HCT116 (cell line): ENCODE measurements around the gene ARHGAP8.

Experiments
- CEBPB ChIP-seq: IDR thresholded peaks from 2 replicates; pipeline ENCODE4 v1.6.1; 2012; ENCODE audit warnings: low read depth
- EGR1 ChIP-seq: IDR thresholded peaks from 2 replicates; pipeline ENCODE4 v1.6.1; 2012; ENCODE audit warnings: low read depth
- EZH2 ChIP-seq: fragments of 200-600 bp; sonication (generic); IDR thresholded peaks from 2 replicates; pipeline ENCODE4 v1.6.1; 2017; ENCODE audit warnings: antibody characterized with exemption, mixed run types
- EZH2phosphoT487 ChIP-seq: fragments of 200-600 bp; IDR thresholded peaks from 2 replicates; pipeline ENCODE4 v1.6.1; 2018; ENCODE audit warnings: antibody characterized with exemption, borderline replicate concordance
- POLR2A ChIP-seq: IDR thresholded peaks from 2 replicates; pipeline ENCODE4 v1.7.0; 2011; ENCODE audit warnings: borderline replicate concordance; ENCODE audit not compliant: insufficient read depth, insufficient read length; ENCODE audit errors: extremely low read depth
- SP1 ChIP-seq: IDR thresholded peaks from 2 replicates; pipeline ENCODE4 v1.6.1; 2012; ENCODE audit warnings: low read depth
- TF ChIP-seq, protein P1 (sequence below), 3 experiments: fragments of 200-600 bp in 1 of 3; sonication (generic) in 1 of 3; IDR thresholded peaks in 2 of 3; conservative IDR thresholded peaks in 1 of 3; 2 replicates each; pipeline ENCODE4 v1.5.1; 2012 to 2017; ENCODE audit warnings: low read depth in 2 of 3, low read length in 2 of 3, antibody characterized with exemption in 1 of 3, borderline replicate concordance in 1 of 3, control low read depth in 1 of 3, mild to moderate bottlenecking in 1 of 3, mixed read lengths in 1 of 3, mixed run types in 1 of 3, moderate library complexity in 1 of 3; ENCODE audit not compliant: insufficient read depth in 1 of 3

DNA sequence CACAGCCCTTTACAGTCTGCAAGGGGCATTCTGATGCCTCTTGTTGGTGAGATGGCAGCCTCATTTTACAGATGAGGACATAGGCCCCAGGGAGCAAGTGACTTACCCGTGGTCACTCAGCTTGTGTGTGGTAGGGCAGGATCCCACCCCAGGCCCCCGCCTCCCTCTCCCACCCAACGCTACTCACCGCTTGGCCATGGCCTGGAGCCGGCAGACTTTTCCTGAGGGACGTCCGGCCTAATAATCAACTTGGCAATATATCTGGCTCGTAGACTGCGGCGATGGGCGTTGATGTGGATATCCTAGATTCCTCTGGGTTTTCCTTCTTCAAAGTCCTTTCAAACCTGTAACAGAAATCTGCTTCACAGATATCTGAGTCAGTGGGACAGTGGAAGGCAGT, 57.1 kb downstream of the ARHGAP8 start:
- TF ChIP-seq SP1 (no peak), EZH2 (no peak), EZH2phosphoT487 (no peak), CEBPB (no peak), POLR2A (no peak), EGR1 (no peak)
- TF ChIP-seq, protein P1, sequence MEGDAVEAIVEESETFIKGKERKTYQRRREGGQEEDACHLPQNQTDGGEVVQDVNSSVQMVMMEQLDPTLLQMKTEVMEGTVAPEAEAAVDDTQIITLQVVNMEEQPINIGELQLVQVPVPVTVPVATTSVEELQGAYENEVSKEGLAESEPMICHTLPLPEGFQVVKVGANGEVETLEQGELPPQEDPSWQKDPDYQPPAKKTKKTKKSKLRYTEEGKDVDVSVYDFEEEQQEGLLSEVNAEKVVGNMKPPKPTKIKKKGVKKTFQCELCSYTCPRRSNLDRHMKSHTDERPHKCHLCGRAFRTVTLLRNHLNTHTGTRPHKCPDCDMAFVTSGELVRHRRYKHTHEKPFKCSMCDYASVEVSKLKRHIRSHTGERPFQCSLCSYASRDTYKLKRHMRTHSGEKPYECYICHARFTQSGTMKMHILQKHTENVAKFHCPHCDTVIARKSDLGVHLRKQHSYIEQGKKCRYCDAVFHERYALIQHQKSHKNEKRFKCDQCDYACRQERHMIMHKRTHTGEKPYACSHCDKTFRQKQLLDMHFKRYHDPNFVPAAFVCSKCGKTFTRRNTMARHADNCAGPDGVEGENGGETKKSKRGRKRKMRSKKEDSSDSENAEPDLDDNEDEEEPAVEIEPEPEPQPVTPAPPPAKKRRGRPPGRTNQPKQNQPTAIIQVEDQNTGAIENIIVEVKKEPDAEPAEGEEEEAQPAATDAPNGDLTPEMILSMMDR (IDR thresholded peaks at IDR 0.05 in 2 of 3, conservative IDR thresholded peaks at IDR 0.05 in 1 of 3; ENCODE audit: borderline replicate concordance in 1 of 3, insufficient read depth in 1 of 3, low read depth in 2 of 3, low read length in 2 of 3): no peak
